H1 (cell line): Measurements from ENCODE around the gene WDR59. TPM values are rescaled to one million over a fixed set of nuclear protein-coding genes. Genes with fewer than 3 reads are reported as not detected.

ENCODE experiments used
- ASH2L ChIP-seq: fragments of 200-600, 300-600 bp; sonication (generic); IDR thresholded peaks from one replicate; pipeline ENCODE4 v1.7.1; 2017; ENCODE audit warnings: low read length
- BCL11A ChIP-seq, 2 experiments: IDR thresholded peaks; one replicate each; pipeline ENCODE4 v1.6.1; 2011; ENCODE audit warnings: low read depth in 2 of 2, low read length in 2 of 2, mild to moderate bottlenecking in 2 of 2
- HDAC2 ChIP-seq, 2 experiments: fragments of 300-600 bp in 1 of 2; sonication (generic) in 1 of 2; IDR thresholded peaks; 2 replicates each; pipeline ENCODE4 v1.6.1; 2011 to 2012; ENCODE audit warnings: low read depth in 2 of 2, low read length in 2 of 2, mild to moderate bottlenecking in 2 of 2, moderate library complexity in 2 of 2, borderline replicate concordance in 1 of 2, inconsistent platforms in 1 of 2
- JUN ChIP-seq: IDR thresholded peaks from 2 replicates; pipeline ENCODE4 v1.6.1; 2011; ENCODE audit warnings: low read depth, mild to moderate bottlenecking, improper control_type of control experiment, low read length
- SUZ12 ChIP-seq: fragments of 200-600 bp; sonication (generic); IDR thresholded peaks from 2 replicates; pipeline ENCODE4 v1.6.1; 2012; ENCODE audit warnings: mild to moderate bottlenecking, inconsistent platforms, low read length, moderate library complexity, mixed read lengths
- polyA plus RNA-seq, 7 experiments: library from polyadenylated mRNA; depleted of rRNA in 3 of 7; stranded (reverse) in 5 of 7; unstranded in 2 of 7; fragments of >200 nt in 5 of 7; fragments of 200-250 nt in 2 of 7; gene quantifications; 1 replicate in 5 of 7; 2 replicates in 1 of 7; 4 replicates in 1 of 7; pipeline versions ENCODE4 v1.2.1 to v1.2.3, GENCODE V29; 2011 to 2013; ENCODE audit warnings: missing spikeins in 2 of 7, mixed read lengths in 2 of 7
- total RNA-seq: library from RNA; stranded (reverse); fragmentation: NEBNext Ultra II Directional; extraction: Animal tissue kit (Norgen Biotek cat#: 25700); gene quantifications from 2 replicates; pipeline ENCODE4 v1.2.1, GENCODE V29; 2021
- TF ChIP-seq, protein P1 (sequence below): fragments of 300-600 bp; sonication (generic); IDR thresholded peaks from 2 replicates; pipeline ENCODE4 v1.7.1; 2012; ENCODE audit warnings: low read length, moderate library complexity, mild to moderate bottlenecking, inconsistent platforms; ENCODE audit not compliant: insufficient replicate concordance
- TF ChIP-seq, protein P2 (sequence below), 3 experiments: IDR thresholded peaks; 1 replicate in 2 of 3; 2 replicates in 1 of 3; pipeline versions ENCODE4 v1.5.1 to v1.6.1; 2011; ENCODE audit warnings: low read length in 3 of 3, mild to moderate bottlenecking in 3 of 3, inconsistent platforms in 2 of 3, low read depth in 1 of 3, moderate library complexity in 1 of 3; ENCODE audit not compliant: insufficient read depth in 1 of 3; ENCODE audit errors: control extremely low read depth in 1 of 3
- TF ChIP-seq, protein P3 (sequence below): IDR thresholded peaks from 2 replicates; pipeline ENCODE4 v1.6.1; 2011; ENCODE audit warnings: low read depth, mild to moderate bottlenecking, low read length; ENCODE audit not compliant: insufficient read depth

Gene WDR59
- total and polyA plus RNA-seq, 2 of the 8 experiments (the other 6 are each of a cell fraction or from before 2014, with no cell fraction given), result 84.2 to 124 TPM

DNA sequence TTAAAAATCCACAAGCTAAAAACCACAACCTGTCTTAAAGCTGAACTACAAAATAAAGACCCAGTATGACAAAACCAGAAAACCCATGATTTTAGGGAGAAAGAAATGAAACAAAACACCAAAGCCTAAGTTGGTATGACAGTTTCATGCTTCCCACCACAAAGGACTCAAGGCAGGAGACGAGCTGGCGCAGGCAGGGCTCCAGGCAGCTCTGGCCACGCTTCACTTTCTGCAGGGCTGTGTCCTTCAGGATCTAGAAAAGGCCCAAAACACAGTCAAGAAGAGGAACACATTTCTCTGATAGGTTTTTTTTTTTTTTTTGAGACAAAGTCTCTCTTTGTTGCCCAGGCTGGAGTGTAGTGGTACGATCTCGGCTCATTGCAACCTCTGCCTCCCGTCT, 75.3 kb downstream of the WDR59 start (continued):
- TF ChIP-seq, protein P1, sequence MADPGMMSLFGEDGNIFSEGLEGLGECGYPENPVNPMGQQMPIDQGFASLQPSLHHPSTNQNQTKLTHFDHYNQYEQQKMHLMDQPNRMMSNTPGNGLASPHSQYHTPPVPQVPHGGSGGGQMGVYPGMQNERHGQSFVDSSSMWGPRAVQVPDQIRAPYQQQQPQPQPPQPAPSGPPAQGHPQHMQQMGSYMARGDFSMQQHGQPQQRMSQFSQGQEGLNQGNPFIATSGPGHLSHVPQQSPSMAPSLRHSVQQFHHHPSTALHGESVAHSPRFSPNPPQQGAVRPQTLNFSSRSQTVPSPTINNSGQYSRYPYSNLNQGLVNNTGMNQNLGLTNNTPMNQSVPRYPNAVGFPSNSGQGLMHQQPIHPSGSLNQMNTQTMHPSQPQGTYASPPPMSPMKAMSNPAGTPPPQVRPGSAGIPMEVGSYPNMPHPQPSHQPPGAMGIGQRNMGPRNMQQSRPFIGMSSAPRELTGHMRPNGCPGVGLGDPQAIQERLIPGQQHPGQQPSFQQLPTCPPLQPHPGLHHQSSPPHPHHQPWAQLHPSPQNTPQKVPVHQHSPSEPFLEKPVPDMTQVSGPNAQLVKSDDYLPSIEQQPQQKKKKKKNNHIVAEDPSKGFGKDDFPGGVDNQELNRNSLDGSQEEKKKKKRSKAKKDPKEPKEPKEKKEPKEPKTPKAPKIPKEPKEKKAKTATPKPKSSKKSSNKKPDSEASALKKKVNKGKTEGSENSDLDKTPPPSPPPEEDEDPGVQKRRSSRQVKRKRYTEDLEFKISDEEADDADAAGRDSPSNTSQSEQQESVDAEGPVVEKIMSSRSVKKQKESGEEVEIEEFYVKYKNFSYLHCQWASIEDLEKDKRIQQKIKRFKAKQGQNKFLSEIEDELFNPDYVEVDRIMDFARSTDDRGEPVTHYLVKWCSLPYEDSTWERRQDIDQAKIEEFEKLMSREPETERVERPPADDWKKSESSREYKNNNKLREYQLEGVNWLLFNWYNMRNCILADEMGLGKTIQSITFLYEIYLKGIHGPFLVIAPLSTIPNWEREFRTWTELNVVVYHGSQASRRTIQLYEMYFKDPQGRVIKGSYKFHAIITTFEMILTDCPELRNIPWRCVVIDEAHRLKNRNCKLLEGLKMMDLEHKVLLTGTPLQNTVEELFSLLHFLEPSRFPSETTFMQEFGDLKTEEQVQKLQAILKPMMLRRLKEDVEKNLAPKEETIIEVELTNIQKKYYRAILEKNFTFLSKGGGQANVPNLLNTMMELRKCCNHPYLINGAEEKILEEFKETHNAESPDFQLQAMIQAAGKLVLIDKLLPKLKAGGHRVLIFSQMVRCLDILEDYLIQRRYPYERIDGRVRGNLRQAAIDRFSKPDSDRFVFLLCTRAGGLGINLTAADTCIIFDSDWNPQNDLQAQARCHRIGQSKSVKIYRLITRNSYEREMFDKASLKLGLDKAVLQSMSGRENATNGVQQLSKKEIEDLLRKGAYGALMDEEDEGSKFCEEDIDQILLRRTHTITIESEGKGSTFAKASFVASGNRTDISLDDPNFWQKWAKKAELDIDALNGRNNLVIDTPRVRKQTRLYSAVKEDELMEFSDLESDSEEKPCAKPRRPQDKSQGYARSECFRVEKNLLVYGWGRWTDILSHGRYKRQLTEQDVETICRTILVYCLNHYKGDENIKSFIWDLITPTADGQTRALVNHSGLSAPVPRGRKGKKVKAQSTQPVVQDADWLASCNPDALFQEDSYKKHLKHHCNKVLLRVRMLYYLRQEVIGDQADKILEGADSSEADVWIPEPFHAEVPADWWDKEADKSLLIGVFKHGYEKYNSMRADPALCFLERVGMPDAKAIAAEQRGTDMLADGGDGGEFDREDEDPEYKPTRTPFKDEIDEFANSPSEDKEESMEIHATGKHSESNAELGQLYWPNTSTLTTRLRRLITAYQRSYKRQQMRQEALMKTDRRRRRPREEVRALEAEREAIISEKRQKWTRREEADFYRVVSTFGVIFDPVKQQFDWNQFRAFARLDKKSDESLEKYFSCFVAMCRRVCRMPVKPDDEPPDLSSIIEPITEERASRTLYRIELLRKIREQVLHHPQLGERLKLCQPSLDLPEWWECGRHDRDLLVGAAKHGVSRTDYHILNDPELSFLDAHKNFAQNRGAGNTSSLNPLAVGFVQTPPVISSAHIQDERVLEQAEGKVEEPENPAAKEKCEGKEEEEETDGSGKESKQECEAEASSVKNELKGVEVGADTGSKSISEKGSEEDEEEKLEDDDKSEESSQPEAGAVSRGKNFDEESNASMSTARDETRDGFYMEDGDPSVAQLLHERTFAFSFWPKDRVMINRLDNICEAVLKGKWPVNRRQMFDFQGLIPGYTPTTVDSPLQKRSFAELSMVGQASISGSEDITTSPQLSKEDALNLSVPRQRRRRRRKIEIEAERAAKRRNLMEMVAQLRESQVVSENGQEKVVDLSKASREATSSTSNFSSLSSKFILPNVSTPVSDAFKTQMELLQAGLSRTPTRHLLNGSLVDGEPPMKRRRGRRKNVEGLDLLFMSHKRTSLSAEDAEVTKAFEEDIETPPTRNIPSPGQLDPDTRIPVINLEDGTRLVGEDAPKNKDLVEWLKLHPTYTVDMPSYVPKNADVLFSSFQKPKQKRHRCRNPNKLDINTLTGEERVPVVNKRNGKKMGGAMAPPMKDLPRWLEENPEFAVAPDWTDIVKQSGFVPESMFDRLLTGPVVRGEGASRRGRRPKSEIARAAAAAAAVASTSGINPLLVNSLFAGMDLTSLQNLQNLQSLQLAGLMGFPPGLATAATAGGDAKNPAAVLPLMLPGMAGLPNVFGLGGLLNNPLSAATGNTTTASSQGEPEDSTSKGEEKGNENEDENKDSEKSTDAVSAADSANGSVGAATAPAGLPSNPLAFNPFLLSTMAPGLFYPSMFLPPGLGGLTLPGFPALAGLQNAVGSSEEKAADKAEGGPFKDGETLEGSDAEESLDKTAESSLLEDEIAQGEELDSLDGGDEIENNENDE, result no peak
- TF ChIP-seq, protein P2, sequence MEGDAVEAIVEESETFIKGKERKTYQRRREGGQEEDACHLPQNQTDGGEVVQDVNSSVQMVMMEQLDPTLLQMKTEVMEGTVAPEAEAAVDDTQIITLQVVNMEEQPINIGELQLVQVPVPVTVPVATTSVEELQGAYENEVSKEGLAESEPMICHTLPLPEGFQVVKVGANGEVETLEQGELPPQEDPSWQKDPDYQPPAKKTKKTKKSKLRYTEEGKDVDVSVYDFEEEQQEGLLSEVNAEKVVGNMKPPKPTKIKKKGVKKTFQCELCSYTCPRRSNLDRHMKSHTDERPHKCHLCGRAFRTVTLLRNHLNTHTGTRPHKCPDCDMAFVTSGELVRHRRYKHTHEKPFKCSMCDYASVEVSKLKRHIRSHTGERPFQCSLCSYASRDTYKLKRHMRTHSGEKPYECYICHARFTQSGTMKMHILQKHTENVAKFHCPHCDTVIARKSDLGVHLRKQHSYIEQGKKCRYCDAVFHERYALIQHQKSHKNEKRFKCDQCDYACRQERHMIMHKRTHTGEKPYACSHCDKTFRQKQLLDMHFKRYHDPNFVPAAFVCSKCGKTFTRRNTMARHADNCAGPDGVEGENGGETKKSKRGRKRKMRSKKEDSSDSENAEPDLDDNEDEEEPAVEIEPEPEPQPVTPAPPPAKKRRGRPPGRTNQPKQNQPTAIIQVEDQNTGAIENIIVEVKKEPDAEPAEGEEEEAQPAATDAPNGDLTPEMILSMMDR (IDR thresholded peaks at IDR 0.05; ENCODE audit: control extremely low read depth in 1 of 3, insufficient read depth in 1 of 3, low read depth in 1 of 3, low read length in 3 of 3), result no peak
- TF ChIP-seq, protein P3, sequence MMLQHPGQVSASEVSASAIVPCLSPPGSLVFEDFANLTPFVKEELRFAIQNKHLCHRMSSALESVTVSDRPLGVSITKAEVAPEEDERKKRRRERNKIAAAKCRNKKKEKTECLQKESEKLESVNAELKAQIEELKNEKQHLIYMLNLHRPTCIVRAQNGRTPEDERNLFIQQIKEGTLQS, result no peak
- no peak for TF ChIP-seq ASH2L
- no peak for TF ChIP-seq BCL11A (IDR thresholded peaks at IDR 0.05; ENCODE audit: low read depth in 2 of 2, low read length in 2 of 2)
- no peak for TF ChIP-seq SUZ12
- TF ChIP-seq HDAC2 (IDR thresholded peaks at IDR 0.05; ENCODE audit: borderline replicate concordance in 1 of 2, low read depth in 2 of 2, low read length in 2 of 2), result no peak
- no peak for TF ChIP-seq JUN
